Nucleus accumbens (tissue), 56 donors: Measurements from ENCODE around the gene KAT5.
"Not testable (repeated sequence)": the region's sequence is repeated elsewhere in the genome, so short reads cannot be mapped to it uniquely, and the experiment has no call there.

Experiments used
- DNase-seq, 56 donors: peaks; one replicate each; lab custom pipeline; 2025; lab: John Stamatoyannopoulos, UW

Gene KAT5

DNA sequence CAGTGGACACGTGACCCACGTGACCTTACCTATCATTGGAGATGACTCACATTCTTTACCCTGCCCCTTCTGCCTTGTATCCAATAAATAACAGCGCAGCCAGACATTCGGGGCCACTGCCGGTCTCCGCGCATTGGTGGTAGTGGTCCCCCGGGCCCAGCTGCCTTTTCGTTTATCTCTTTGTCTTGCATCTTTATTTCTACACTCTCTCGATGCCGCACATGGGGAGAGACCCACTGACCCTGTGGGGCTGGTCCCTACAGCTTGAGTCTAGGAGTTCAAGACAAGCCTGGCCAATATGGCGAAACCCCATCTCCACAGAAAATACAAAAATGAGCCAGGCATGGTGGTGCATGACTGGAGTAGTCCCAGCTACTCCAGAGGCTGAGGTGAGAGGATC, 5.0 kb upstream of the KAT5 start:
- DNase-seq, result not testable (repeated sequence)

DNA sequence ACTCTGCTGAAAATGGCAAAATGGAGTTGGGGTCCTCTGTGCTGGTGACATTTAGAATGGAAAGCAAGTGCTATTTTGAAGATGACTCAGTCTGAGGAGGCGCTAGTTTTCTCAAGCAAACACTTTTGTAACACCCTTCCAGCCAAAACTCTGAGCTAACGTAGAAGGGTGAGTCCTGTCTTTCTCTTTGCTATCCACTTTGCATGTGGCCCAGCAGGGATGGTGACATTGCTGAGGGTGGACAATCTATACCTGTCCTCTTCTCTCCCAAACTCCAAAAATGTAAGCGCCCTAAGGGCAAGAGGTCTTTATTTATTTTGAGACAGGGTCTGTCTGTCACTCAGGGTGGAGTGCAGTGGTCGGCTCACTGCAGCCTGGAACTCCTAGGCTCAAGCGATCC, 3.6 kb upstream of the KAT5 start:
- DNase-seq, result no peak

DNA sequence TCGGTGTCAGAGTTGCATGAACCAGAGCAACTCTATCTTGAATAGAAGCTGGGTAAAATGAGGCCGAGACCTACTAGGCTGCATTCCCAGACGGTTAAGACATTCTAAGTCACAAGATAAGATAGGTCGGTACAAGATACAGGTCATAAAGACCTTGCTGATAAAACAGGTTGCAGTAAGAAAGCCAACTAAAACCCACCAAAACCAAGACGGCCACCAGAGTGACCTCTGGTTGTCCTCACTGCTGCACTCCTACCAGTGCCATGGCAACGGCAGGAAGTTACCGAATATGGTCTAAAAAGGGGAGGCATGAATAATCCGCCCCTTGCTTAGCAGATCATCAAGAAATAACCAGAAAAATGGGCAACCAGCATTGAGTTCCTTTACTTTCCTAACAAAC, 2.4 kb upstream of the KAT5 start:
- no peak for DNase-seq

DNA sequence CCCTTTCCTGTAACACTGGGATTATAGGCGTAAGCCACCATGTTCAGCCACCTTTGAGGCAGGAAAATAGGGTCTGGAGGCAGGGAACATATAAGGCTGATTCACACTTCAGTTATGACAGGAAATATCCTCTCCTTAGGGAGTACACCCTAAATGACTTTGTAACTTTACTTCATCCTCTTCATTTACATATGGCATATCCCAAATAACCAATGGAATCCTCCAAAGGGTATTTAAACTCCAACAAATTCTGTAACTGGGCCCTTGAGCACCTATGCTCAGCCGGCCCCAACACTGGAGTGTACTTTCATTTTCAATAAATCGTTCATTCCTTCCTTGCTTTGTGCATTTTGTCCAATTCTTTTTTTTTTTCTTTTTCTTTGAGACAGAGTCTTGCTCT, 1.6 kb upstream of the KAT5 start:
- DNase-seq, result no peak

DNA sequence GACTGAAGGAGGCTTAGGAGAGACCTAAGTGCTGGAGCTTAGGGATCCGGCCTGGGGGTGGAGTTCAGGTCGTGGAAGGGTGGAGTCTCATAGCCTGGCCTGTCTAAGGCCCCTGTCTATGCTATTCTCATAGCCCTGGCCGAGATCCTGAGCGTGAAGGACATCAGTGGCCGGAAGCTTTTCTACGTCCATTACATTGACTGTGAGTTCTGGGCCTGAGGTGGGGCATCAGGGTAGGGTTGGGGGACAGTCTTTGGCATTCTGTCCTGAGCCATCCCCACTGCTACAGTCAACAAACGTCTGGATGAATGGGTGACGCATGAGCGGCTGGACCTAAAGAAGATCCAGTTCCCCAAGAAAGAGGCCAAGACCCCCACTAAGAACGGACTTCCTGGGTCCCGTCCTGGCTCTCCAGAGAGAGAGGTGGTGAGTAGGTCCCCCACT, 603 bp downstream of the KAT5 start:
- no peak for DNase-seq

DNA sequence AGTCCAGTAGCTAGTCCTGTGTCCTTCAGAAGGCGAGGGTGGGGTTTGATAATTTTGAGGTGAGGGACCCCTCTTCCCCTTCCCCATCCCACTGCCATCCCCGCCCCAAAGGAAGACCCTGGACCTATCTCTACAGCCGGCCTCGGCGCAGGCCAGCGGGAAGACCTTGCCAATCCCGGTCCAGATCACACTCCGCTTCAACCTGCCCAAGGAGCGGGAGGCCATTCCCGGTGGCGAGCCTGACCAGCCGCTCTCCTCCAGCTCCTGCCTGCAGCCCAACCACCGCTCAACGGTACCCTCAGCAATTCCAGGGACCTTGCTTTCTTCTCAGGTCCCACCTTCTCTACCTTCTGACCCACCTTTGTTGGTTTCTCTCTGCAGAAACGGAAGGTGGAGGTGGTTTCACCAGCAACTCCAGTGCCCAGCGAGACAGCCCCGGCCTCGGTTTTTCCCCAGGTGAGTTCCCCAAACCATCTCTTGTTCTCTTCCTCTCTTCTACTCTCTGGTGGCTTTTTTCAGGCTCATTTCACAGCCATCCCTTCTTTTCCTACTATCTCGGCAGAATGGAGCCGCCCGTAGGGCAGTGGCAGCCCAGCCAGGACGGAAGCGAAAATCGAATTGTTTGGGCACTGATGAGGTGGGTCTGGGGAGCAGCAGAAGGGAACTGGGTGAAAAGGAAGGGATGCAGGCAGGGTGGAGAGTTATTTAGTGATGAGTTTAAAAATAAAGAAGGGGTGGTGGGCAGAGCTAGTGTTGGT, 1.3 kb downstream of the KAT5 start:
- no peak for DNase-seq

DNA sequence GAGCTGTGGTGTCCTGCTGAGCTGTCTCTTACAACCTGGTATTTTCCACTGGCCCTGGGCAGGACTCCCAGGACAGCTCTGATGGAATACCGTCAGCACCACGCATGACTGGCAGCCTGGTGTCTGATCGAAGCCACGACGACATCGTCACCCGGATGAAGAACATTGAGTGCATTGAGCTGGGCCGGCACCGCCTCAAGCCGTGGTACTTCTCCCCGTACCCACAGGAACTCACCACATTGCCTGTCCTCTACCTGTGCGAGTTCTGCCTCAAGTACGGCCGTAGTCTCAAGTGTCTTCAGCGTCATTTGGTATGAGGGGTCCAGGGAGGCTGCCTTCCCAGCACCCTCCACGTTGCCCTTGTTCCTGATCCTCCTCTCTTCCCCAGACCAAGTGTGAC, 2.4 kb downstream of the KAT5 start:
- DNase-seq, result no peak

DNA sequence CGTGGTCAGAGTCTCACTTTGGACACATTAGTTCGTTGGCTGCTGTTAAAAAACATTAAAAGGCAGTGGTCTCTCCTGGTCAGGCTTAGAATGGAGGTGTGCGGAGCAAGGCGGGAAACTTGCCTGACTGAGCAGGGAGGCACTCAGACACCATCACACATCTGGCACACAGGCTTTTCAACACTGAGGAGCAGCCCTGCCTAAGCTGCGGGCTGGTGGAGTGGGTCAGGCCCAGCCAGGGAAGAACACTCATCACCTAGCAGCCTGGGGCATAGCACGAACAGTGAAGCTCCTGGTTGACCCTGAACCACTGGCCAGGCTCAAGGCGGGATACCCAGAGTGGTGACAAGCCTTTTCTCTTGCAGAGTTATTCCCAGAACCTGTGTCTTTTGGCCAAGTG, 4.2 kb downstream of the KAT5 start:
- no peak for DNase-seq

DNA sequence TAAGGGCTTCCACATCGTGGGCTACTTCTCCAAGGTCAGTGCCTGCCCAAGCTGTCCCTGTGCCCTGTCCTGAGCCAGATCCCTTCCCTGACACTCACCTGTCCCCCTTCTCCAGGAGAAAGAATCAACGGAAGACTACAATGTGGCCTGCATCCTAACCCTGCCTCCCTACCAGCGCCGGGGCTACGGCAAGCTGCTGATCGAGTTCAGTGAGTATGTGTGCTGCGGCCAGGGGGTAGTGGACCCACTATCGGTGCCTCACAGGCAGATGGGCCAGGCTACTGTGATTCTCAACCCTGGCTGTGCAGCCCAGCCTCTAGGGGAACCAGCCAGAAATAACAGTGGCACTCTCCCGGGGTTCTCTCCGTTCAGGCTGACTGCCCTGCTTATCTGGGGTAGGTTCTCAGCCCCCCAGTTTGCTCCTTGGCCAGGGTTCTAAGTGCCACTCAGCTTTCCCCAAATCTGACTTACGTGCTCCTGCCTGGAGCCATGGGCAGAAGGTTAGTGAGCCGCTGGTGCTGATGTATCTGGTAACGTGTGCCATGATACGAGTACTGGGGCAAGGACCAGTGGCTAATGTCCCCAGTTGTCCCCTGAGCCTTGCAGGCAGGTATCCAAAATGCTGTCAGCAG, 4.8 kb downstream of the KAT5 start:
- DNase-seq, result no peak

DNA sequence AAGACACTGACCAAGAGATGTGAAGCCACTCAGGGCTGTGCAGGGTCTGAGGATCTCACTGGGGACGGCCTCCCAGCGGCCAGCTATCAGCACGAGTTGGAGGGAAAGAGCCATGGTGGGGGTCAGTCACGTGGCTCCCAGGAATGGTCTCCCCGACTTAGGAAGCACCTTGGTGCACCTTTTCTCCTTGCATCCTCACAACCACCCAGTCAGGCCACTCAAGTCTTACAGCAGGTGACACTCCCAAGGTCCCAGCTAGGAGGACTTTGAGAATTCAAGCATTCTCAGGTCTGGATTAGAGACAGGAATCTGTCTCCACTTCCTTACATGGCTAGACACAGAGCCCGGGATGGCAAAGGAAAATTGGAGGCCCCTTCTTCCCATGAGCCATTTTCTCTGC, 5.9 kb downstream of the KAT5 start:
- DNase-seq, result no peak

DNA sequence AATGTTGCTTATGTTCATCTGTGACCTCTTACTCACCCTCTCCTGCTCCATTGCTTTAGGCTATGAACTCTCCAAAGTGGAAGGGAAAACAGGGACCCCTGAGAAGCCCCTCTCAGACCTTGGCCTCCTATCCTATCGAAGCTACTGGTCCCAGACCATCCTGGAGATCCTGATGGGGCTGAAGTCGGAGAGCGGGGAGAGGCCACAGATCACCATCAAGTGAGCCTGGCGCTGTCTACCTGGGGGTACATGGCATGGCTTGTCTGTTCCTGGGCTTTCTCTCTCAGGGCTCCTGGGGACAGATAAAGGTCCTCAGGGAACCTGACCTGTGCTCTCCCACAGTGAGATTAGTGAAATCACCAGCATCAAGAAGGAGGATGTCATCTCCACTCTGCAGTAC, 6.5 kb downstream of the KAT5 start:
- DNase-seq, result no peak

DNA sequence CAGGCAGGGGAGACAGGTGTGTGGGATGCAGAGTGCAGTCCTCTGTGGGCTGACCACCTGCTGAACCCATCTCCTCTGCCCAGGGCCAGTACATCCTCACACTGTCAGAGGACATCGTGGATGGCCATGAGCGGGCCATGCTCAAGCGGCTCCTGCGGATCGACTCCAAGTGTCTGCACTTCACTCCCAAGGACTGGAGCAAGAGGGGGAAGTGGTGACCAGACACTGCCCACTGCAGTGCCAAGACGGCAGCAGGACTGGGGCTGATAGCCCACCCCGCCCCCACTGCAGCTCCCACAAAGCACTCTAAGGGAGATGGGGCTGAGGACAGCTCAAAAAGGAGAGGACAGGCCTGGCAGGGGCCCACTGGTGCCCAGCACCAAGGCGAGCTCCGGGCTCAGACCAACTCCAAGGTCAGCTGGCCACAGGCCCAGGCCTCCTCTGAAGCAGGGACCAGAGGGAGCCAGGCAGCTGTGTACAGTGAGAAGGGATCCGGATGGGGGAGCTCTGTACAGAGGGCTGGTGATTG, 7.0 kb downstream of the KAT5 start:
- DNase-seq, result no peak

DNA sequence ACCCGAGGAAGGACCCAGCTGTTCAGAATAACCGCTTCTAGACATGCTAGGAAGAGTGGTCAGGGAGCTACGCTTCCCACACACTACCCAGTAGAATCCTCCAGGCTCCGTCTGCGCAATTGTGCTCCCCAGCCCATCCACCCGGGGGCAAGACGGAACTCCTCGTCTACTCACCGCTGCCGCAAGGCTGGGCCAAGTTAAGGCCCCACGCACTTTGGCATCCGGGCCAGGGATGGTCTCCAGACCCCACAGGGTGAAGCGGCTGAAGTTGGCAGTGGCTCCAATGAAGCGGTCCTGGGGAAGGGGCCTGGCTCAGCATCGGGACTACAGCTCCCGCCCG, 7.8 kb downstream of the KAT5 start:
- peak in 1 of 56 donors; percentile 40 for DNase-seq

DNA sequence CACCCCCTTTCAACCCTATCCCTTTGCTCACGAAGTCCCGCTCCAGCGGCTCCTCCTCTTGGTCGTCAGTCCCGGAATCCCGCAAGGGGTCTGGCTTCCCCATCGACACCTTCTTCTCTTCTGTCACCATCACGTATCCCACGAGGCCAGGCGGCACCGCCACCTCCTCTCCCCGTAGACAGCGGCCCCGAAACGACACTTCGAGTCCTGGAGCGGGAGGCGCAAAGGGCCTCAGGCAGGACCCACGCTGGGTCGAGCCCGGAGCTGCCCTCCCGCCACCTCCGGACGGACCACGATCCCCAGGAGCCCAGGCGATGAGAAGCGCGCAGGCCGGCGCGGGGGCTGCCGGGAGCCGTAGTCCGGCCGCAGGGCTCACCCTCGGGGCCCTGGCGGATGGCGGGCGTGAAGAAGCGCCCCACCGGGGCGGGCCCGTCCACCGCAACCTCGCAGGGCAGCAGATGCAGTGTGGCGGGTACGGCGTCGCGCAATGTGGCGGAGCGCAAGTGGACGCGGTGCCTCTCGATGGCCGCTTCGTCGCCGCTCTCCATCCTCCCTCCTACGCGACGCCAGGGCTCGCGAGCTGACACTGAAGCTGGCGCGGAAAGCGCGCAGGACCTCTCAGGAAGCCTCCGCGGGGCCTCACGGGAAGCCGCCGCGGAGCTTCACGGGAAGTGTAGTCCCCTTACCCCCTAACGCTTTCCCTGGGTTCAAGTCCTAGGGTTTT, 8.3 kb downstream of the KAT5 start, which contains the start of gene RNASEH2C:
Gene RNASEH2C (minus strand): TSS at position 588 of the 724 bp plus-strand sequence. CDS start 40 bp downstream, at position 548.
- DNase-seq, result peak; percentile 26 to 94 (median 85)

DNA sequence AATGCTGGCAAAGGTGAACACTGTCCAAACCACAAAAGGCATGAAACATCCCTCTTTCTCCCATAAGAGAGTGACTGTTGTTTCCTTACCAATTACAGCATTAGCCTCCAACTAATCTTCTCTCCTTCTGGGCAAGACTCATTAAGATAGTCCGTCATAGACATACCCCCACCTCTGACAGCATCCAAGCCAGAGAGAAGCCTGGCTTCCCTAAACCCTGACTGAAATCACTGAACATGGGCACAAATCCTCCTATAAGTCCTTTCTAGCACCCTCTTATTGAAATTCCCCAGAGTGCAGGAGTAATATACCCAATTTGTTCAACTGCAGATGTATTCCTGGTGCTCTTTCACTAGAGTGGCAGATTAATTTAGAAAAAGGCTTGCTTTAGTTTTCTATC, 10.2 kb downstream of the KAT5 start:
- DNase-seq, result no peak

DNA sequence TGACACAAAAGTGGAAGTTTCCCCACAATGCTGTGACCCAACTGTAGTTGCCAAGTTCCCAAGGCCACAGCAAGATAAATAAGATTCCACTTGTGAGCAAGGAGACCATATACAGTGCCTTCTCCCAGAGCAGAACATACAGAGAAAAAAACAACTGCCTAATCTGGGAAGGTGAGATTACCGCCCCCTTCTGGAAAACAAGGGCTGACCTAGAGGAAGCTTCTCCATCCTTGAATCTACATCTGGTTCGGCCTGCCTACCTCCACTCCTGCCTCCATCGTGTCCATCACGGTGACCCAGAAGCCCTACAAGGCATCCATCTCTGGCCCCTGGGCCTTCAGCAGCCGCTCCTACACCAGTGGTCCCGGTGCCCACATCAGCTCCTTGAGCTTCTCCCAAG, 14.6 kb downstream of the KAT5 start:
- DNase-seq, result no peak

DNA sequence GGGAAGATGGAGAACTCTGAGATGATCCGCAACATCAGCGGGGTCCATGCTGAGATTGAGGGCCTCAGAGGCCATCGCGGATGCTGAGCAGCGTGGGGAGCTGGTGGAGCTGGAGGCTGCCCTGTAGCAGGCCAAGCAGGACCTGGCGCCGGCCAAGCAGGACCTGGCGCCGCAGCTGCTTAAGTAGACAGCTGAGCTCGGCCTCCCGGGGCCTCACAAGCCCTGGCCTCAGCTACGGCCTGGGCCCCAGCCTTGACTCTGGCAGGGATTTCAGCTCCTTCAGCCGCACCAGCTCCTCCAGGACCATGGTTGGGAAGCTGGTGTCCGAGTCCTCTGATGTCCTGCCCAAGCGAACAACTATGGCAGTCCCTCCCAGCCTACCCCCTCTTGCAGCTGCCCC, 15.8 kb downstream of the KAT5 start:
- no peak for DNase-seq

DNA sequence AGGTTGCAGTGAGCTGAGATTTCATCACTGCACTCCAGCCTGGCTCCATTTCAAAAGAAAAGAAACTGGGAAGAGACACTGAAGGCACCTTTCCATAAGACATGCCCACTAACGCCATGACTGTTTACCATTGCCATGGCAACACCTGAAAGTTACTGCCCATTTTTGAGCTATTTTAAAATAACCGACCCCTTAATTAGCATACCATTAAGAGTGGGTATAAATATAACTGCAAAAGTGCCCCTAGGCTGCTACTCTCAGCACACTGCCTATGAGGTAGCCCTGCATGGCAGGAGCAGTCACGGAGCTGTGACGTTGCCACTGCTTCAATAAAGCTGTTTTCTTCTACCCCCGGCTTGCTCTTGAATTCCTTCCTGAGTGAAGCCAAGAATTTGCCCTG, 18.4 kb downstream of the KAT5 start:
- no peak for DNase-seq

DNA sequence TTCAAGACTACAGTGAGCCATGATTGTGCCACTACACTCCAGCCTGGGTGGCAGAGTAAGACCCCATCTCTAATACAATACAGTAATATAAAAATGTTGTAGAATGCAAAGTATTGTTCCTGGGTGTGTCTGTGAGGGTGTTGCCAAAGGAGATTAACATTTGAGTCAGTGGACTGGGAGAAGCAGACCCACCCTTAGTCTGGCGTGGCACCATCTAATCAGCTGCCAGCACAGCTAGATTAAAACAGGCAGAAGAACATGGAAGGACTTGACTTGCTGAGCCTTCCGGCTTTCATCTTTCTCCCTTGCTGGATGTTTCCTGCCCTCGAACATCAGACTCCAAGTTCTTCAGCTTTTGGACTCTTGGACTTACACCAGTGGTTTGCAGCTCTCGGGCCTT, 23.1 kb downstream of the KAT5 start:
- DNase-seq, result not testable (repeated sequence)

DNA sequence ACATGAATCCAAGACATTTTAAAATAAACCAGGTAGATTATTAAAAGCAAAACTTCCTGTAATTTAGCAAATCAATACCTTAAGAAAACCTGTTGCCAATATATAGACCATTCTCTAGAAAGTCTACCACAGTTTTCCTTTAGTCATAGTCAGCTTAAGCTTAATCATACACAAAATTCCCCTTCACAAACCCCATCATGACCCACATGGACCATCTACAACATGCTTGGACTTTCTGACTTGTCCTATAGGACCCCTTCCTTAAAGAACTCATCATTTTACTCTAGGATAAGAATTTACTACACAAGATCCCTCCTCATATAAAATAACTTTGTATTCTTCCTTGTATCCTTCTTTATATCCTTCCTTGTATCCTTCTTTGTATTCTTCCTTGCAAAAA, 24.8 kb downstream of the KAT5 start:
- no peak for DNase-seq

DNA sequence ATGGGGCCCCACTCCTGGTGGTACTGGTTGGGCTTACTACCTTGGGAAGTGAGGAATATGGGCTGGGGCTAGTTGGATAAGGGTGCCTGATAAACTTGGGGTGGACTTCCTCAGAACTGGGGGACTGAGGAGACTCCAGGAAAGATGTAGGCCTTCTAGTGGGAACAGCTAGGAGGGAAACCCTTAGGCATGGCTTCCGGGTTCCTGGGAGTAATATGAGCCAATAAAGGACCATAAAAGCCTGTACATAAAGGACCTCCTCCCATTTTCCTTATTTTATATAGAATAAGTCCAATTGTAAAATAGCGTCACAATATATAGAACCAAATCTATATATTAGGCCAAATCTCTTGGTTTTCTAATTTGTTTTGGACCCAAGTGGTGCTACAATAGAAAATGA, 27.0 kb downstream of the KAT5 start:
- DNase-seq, result no peak

DNA sequence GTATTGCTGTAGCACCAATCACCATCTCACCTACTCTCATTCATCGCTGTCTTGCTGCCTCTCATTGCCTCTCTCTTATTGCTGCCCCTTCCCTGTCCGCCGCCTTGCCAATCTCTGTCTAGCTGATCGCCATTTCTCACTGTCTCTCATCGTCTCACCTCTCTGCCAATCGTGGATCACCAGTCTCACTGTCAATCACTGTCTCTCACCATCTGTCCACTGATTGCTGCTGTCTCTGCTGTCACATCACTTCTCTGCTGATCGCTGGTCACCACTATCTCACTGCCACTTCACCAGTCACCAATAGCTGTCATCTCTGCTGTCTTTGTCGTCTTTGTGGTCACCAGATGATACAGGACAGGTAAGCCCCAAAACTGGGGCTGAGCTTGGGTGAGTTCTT, 29.1 kb downstream of the KAT5 start:
- DNase-seq, result no peak
